HG03442 (cell line): ENCODE data around the gene ACAN.

Experiments used
- ATAC-seq: cut with Tn5 transposase; IDR thresholded peaks from one replicate; pipeline ENCODE4 v1.9.1; 2021; ENCODE audit warnings: mild to moderate bottlenecking, moderate library complexity; ENCODE audit not compliant: unreplicated experiment

The ACAN gene

GRCh38 chr15:88874684-88875083, 71.4 kb downstream of the ACAN start:
- no peak for ATAC-seq

- ATAC-seq = no peak
Measured at GRCh38 chr15:88876573-88876972, 73.3 kb downstream of the ACAN start.

GRCh38 chr15:88877415-88877814, 74.2 kb downstream of the ACAN start:
- no peak for ATAC-seq

GRCh38 chr15:88877906-88878305, 74.7 kb downstream of the ACAN start:
- no peak for ATAC-seq

GRCh38 chr15:88878720-88879184, 75.5 kb downstream of the ACAN start:
- no peak for ATAC-seq

- no peak for ATAC-seq
Measured at GRCh38 chr15:88880944-88881740, 77.9 kb downstream of the ACAN start.

- no peak for ATAC-seq
Measured at GRCh38 chr15:88881775-88882174, 78.5 kb downstream of the ACAN start.

- no peak for ATAC-seq
Measured at GRCh38 chr15:88882785-88883184, 79.5 kb downstream of the ACAN start.

- no peak for ATAC-seq
Measured at GRCh38 chr15:88887068-88887580, 83.9 kb downstream of the ACAN start.

- ATAC-seq = no peak
Measured at GRCh38 chr15:88888719-88889118, 85.5 kb downstream of the ACAN start.

- ATAC-seq = no peak
Measured at GRCh38 chr15:88890495-88890894, 87.3 kb downstream of the ACAN start.

- no peak for ATAC-seq
Measured at GRCh38 chr15:88891540-88892254, 88.5 kb downstream of the ACAN start.

GRCh38 chr15:88894348-88894818, 91.1 kb downstream of the ACAN start:
- ATAC-seq = peak; percentile 63

GRCh38 chr15:88894819-88895767, 91.9 kb downstream of the ACAN start, which contains the start of gene HAPLN3:
Gene HAPLN3 (minus strand): TSS chr15:88895544. CDS start chr15:88887298, 8,246 bp downstream.
- peak; percentile 52 for ATAC-seq

GRCh38 chr15:88896333-88897033, 93.2 kb downstream of the ACAN start:
- no peak for ATAC-seq

- no peak for ATAC-seq
Measured at GRCh38 chr15:88897142-88897455, 93.9 kb downstream of the ACAN start.

GRCh38 chr15:88897456-88898194, 94.4 kb downstream of the ACAN start:
- ATAC-seq = no peak

GRCh38 chr15:88898736-88899135, 95.5 kb downstream of the ACAN start:
- ATAC-seq = no peak

GRCh38 chr15:88899251-88899650, 96.0 kb downstream of the ACAN start:
- no peak for ATAC-seq
